ENCODE measurements around the gene KRT13. TPM values are rescaled to one million over a fixed set of nuclear protein-coding genes. Genes with fewer than 3 reads are reported as not detected.

Gene KRT13
- total and polyA plus RNA-seq, 10 of the 15 experiments (the other 5 are each of a cell fraction or from before 2014, with no cell fraction given) = not detected

GRCh38 chr17:41503202-41503601 lies 2.2 kb downstream of the KRT13 start:
- Histone ChIP-seq H3K4me1 (ENCODE audit: control insufficient read depth, insufficient read depth, low read length) (no peaks in the 10 kb centered on the region), H3K27me3 (replicated peaks in 1 of 2; ENCODE audit: control insufficient read depth in 2 of 2, insufficient read depth in 2 of 2, low read length in 1 of 2) (peaks cover 0 to 4% of the 10 kb centered on the region in 2 experiments; a peak in 2 of 4 replicates), H3K9ac (ENCODE audit: control insufficient read depth, insufficient read depth, low read length) (no peak overlapping the region), H3K4me2 (ENCODE audit: control insufficient read depth, insufficient read depth) (no peak overlapping the region), H3K4me3 (no peak overlapping the region), H4K20me1 (ENCODE audit: control insufficient read depth, insufficient read depth) (no peaks in the 10 kb centered on the region), H3K27ac (ENCODE audit: control insufficient read depth, insufficient read depth) (no peak overlapping the region), H3K36me3 (ENCODE audit: control insufficient read depth in 2 of 2, insufficient read depth in 2 of 2, low read length in 1 of 2) (no peaks in the 10 kb centered on the region), H3K9me3 (replicated peaks; ENCODE audit: control insufficient read depth, insufficient read depth, low read length) (no peaks in the 10 kb centered on the region), H3K79me2 (ENCODE audit: control insufficient read depth, insufficient read depth, low read length) (no peaks in the 10 kb centered on the region), H2AFZ (ENCODE audit: control insufficient read depth, low read depth, low read length) (no peak overlapping the region)
- WGBS (ENCODE audit: insufficient coverage, insufficient replicate concordance, low lambda C conversion rate, missing lambda C conversion rate) = 15% methylated on average over 9 of the region's 9 CpGs
- ChIA-PET CTCF (interaction anchor here (1.9 kb wide), 1 partner anchor 16 kb away, joined by 5 read pairs; no protein-coding TSS in a partner anchor), SMC1A (ENCODE audit: uncharacterized antibody, unreplicated experiment) (no interaction called here), RAD21 (ENCODE audit: unreplicated experiment) (no interaction called here), POLR2A (no interaction called here)
- DNase-seq (ENCODE audit: low read depth, low spot score) (no peak), ATAC-seq (no peak), FAIRE-seq (no peak)
- no TSS peak for BruUV-seq (replicated peaks)
- intact Hi-C loops (cut with micrococcal nuclease; ENCODE audit: unreplicated experiment) = no loop called here
- TF ChIP-seq CHD2 (IDR thresholded peaks at IDR 0.05; ENCODE audit: borderline replicate concordance, low read depth, low read length) (no peak), PML (IDR thresholded peaks at IDR 0.05; ENCODE audit: low read length) (no peak), IKZF1 (conservative IDR thresholded peaks at IDR 0.05) (no peak), POLR2AphosphoS5 (IDR thresholded peaks at IDR 0.05; ENCODE audit: low read length) (no peak), ZNF207 (IDR thresholded peaks at IDR 0.05; ENCODE audit: borderline replicate concordance) (no peak), CHD4 (IDR thresholded peaks at IDR 0.05) (no peak), ESRRA (IDR thresholded peaks at IDR 0.05; ENCODE audit: low read length) (no peak), JUNB (IDR thresholded peaks at IDR 0.05) (no peak), HCFC1 (IDR thresholded peaks at IDR 0.05; ENCODE audit: low read length) (no peak), MXI1 (IDR thresholded peaks at IDR 0.05; ENCODE audit: low read depth, low read length) (no peak), MLLT1 (IDR thresholded peaks at IDR 0.05) (no peak), EGR1 (IDR thresholded peaks at IDR 0.05; ENCODE audit: borderline replicate concordance in 1 of 2, low read depth in 2 of 2, low read length in 2 of 2) (no peak), SKIL (IDR thresholded peaks at IDR 0.05; ENCODE audit: low read depth, poor library complexity, severe bottlenecking) (no peak), CREB1 (IDR thresholded peaks at IDR 0.05; ENCODE audit: low read depth) (no peak)
- TF ChIP-seq, protein P1, sequence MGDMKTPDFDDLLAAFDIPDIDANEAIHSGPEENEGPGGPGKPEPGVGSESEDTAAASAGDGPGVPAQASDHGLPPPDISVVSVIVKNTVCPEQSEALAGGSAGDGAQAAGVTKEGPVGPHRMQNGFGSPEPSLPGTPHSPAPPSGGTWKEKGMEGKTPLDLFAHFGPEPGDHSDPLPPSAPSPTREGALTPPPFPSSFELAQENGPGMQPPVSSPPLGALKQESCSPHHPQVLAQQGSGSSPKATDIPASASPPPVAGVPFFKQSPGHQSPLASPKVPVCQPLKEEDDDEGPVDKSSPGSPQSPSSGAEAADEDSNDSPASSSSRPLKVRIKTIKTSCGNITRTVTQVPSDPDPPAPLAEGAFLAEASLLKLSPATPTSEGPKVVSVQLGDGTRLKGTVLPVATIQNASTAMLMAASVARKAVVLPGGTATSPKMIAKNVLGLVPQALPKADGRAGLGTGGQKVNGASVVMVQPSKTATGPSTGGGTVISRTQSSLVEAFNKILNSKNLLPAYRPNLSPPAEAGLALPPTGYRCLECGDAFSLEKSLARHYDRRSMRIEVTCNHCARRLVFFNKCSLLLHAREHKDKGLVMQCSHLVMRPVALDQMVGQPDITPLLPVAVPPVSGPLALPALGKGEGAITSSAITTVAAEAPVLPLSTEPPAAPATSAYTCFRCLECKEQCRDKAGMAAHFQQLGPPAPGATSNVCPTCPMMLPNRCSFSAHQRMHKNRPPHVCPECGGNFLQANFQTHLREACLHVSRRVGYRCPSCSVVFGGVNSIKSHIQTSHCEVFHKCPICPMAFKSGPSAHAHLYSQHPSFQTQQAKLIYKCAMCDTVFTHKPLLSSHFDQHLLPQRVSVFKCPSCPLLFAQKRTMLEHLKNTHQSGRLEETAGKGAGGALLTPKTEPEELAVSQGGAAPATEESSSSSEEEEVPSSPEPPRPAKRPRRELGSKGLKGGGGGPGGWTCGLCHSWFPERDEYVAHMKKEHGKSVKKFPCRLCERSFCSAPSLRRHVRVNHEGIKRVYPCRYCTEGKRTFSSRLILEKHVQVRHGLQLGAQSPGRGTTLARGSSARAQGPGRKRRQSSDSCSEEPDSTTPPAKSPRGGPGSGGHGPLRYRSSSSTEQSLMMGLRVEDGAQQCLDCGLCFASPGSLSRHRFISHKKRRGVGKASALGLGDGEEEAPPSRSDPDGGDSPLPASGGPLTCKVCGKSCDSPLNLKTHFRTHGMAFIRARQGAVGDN (IDR thresholded peaks at IDR 0.05) = no peak
- in situ Hi-C loops (cut with MboI) = no loop called here
